Keratinocyte (primary cell): ENCODE data around the gene SLA2. TPM values are rescaled to one million over a fixed set of nuclear protein-coding genes. Genes with fewer than 3 reads are reported as not detected.

Experiments used
- DNase-seq: peaks from one replicate; pipeline ENCODE4 v3.0.0-alpha.2; 2011; ENCODE audit warnings: low read depth, missing footprints, low spot score
- FAIRE-seq: peaks from 2 replicates; lab custom pipeline; 2011; peaks lifted over from hg19 to GRCh38; lab: Jason Lieb, UNC
- H2AFZ ChIP-seq: 2 replicates; pipeline ENCODE4 v1.6.0; 2012; ENCODE audit warnings: low read length, control low read depth, inconsistent platforms; ENCODE audit not compliant: control insufficient read depth
- H3K27ac ChIP-seq: 2 replicates; pipeline ENCODE4 v1.5.1; 2011; ENCODE audit warnings: low read length; ENCODE audit not compliant: control insufficient read depth, insufficient read depth
- H3K27me3 ChIP-seq: 3 replicates; pipeline ENCODE4 v1.6.0; 2011; ENCODE audit warnings: low read length; ENCODE audit not compliant: control insufficient read depth, insufficient read depth; ENCODE audit errors: extremely low read depth
- H3K36me3 ChIP-seq, 2 experiments: 2 replicates in 1 of 2; 3 replicates in 1 of 2; pipeline ENCODE4 v1.5.1; 2011; ENCODE audit warnings: low read length in 2 of 2, mild to moderate bottlenecking in 1 of 2; ENCODE audit not compliant: control insufficient read depth in 2 of 2, insufficient read depth in 2 of 2; ENCODE audit errors: extremely low read depth in 1 of 2
- H3K4me1 ChIP-seq: 3 replicates; pipeline ENCODE4 v1.5.1; 2011; ENCODE audit warnings: low read length; ENCODE audit not compliant: control insufficient read depth, insufficient read depth; ENCODE audit errors: extremely low read depth
- H3K4me2 ChIP-seq: 3 replicates; pipeline ENCODE4 v1.6.0; 2011; ENCODE audit warnings: low read depth, low read length; ENCODE audit not compliant: control insufficient read depth, insufficient read depth; ENCODE audit errors: extremely low read depth
- H3K4me3 ChIP-seq, 3 experiments: fragments of 200-600 bp in 1 of 3; sonication (generic) in 1 of 3; 2 replicates in 2 of 3; 3 replicates in 1 of 3; pipeline ENCODE4 v1.5.1; 2011 to 2016; ENCODE audit warnings: low read length in 3 of 3, mild to moderate bottlenecking in 3 of 3, control low read depth in 2 of 3, inconsistent platforms in 1 of 3, low read depth in 1 of 3, mixed read lengths in 1 of 3, mixed run types in 1 of 3, moderate library complexity in 1 of 3; ENCODE audit not compliant: control insufficient read depth in 2 of 3, insufficient read depth in 2 of 3; ENCODE audit errors: extremely low read depth in 1 of 3
- H3K79me2 ChIP-seq: 2 replicates; pipeline ENCODE4 v1.6.0; 2012; ENCODE audit warnings: low read length; ENCODE audit not compliant: control insufficient read depth, insufficient read depth
- H3K9ac ChIP-seq: 3 replicates; pipeline ENCODE4 v1.6.0; 2011; ENCODE audit warnings: low read length; ENCODE audit not compliant: control insufficient read depth, insufficient read depth; ENCODE audit errors: extremely low read depth
- H3K9me1 ChIP-seq: 3 replicates; pipeline ENCODE4 v1.6.0; 2011; ENCODE audit warnings: low read length; ENCODE audit not compliant: control insufficient read depth, insufficient read depth; ENCODE audit errors: extremely low read depth
- H3K9me3 ChIP-seq: 2 replicates; pipeline ENCODE4 v1.5.1; 2012; ENCODE audit warnings: low read depth, low read length; ENCODE audit not compliant: control insufficient read depth
- H4K20me1 ChIP-seq: 3 replicates; pipeline ENCODE4 v1.6.0; 2011; ENCODE audit warnings: low read length; ENCODE audit not compliant: control insufficient read depth, insufficient read depth; ENCODE audit errors: extremely low read depth
- CTCF ChIP-seq, 3 experiments: IDR thresholded peaks in 1 of 3; conservative IDR thresholded peaks in 1 of 3; optimal IDR thresholded peaks in 1 of 3; 2 replicates in 2 of 3; 3 replicates in 1 of 3; pipeline versions ENCODE3 to v1.5.1; 2011; ENCODE audit warnings: low read length in 3 of 3, mild to moderate bottlenecking in 3 of 3, moderate library complexity in 2 of 3, control low read depth in 1 of 3, inconsistent platforms in 1 of 3; ENCODE audit not compliant: insufficient read depth in 2 of 3; ENCODE audit errors: extremely low read depth in 1 of 3
- EZH2 ChIP-seq: IDR thresholded peaks from one replicate; pipeline ENCODE4 v1.6.1; 2012; ENCODE audit warnings: inconsistent platforms, mild to moderate bottlenecking, low read length, moderate library complexity
- dilution Hi-C: fragments of 300-500 bp; cut with MboI; formaldehyde crosslinking; loops from one replicate; pipeline ENCODE4 v1.7.0; 2020; ENCODE audit warnings: low sequenced_read_pairs; ENCODE audit not compliant: extremely low pct_ligation_motif_present
- polyA plus RNA-seq, 5 experiments: library from polyadenylated mRNA; depleted of rRNA in 3 of 5; stranded (reverse) in 3 of 5; stranded (forward) in 1 of 5; unstranded in 1 of 5; fragments of >200 nt; gene quantifications; 1 replicate in 1 of 5; 2 replicates in 3 of 5; 3 replicates in 1 of 5; pipeline versions ENCODE4 v1.2.1 to v1.2.3, GENCODE V29; 2011 to 2012; ENCODE audit warnings: missing spikeins in 2 of 5, low read depth in 1 of 5, low replicate concordance in 1 of 5

Gene SLA2
- polyA plus RNA-seq, 1 donor (not counting 4 experiments of a cell fraction or from before 2014, with no cell fraction given): 0.04 TPM

GRCh38 chr20:36666181-36666740 lies 20.3 kb upstream of the SLA2 start:
- Histone ChIP-seq H3K9me1 (no peaks in the 10 kb centered on the region), H3K9ac (no peak overlapping the region), H3K27me3 (no peaks in the 10 kb centered on the region), H3K4me1 (no peaks in the 10 kb centered on the region), H3K9me3 (no peaks in the 10 kb centered on the region), H3K79me2 (no peaks in the 10 kb centered on the region), H3K27ac (no peak overlapping the region), H3K36me3 (peaks cover 0 to 10% of the 10 kb centered on the region in 2 experiments), H4K20me1 (no peaks in the 10 kb centered on the region), H3K4me2 (no peak overlapping the region), H3K4me3 (no peak overlapping the region), H2AFZ (no peak overlapping the region)
- dilution Hi-C loops: no loop called here
- TF ChIP-seq CTCF (optimal IDR thresholded peaks at IDR 0.05 in 1 of 3, IDR thresholded peaks at IDR 0.05 in 1 of 3, conservative IDR thresholded peaks at IDR 0.05 in 1 of 3; ENCODE audit: extremely low read depth in 1 of 3, insufficient read depth in 2 of 3, low read length in 3 of 3) (no peak), EZH2 (no peak)
- DNase-seq: no peak
- FAIRE-seq: no peak

GRCh38 chr20:36663031-36663430 lies 17.0 kb upstream of the SLA2 start:
- Histone ChIP-seq H3K79me2 (no peaks in the 10 kb centered on the region), H3K36me3 (peaks cover 0 to 10% of the 10 kb centered on the region in 2 experiments), H4K20me1 (no peaks in the 10 kb centered on the region), H3K27me3 (no peaks in the 10 kb centered on the region), H3K9ac (no peak overlapping the region), H2AFZ (no peak overlapping the region), H3K9me1 (no peaks in the 10 kb centered on the region), H3K4me1 (no peaks in the 10 kb centered on the region), H3K9me3 (no peaks in the 10 kb centered on the region), H3K27ac (no peak overlapping the region), H3K4me2 (no peak overlapping the region), H3K4me3 (no peak overlapping the region)
- FAIRE-seq (no peak), DNase-seq (no peak)
- TF ChIP-seq CTCF (optimal IDR thresholded peaks at IDR 0.05 in 1 of 3, IDR thresholded peaks at IDR 0.05 in 1 of 3, conservative IDR thresholded peaks at IDR 0.05 in 1 of 3; ENCODE audit: extremely low read depth in 1 of 3, insufficient read depth in 2 of 3, low read length in 3 of 3) (no peak), EZH2 (no peak)
- dilution Hi-C loops: no loop called here
